Upper lobe of left lung (tissue), 6 donors: ENCODE data around the gene FAM222A. TPM values are rescaled to one million over a fixed set of nuclear protein-coding genes. Genes with fewer than 3 reads are reported as not detected.
A peak's percentile ranks its signal among the peaks of the same experiment; 100 is the strongest.

Experiments used
- ATAC-seq, 2 donors: fragments of 200-7000 bp; cut with Tn5 transposase; one replicate each; pipeline ENCODE4 v1.9.1; 2022; ENCODE audit warnings: mild to moderate bottlenecking in 2 of 2, moderate library complexity in 2 of 2; ENCODE audit not compliant: low FRiP score in 2 of 2
- DNase-seq, 2 donors: peaks; one replicate each; pipeline ENCODE4 v3.0.0-alpha.2; 2019 to 2020
- H3K27ac ChIP-seq, 4 donors: fragments of 200-600 bp; sonication (generic); one replicate each; pipeline ENCODE4 v1.5.1; 2016 to 2019
- H3K27me3 ChIP-seq, 4 donors: fragments of 200-600 bp; sonication (generic); one replicate each; pipeline ENCODE4 v1.5.1; 2017 to 2019
- H3K36me3 ChIP-seq, 4 donors: fragments of 200-600 bp; sonication (generic); one replicate each; pipeline ENCODE4 v1.5.1; 2016 to 2019
- H3K4me1 ChIP-seq, 4 donors: fragments of 200-600 bp; sonication (generic); one replicate each; pipeline ENCODE4 v1.5.1; 2018 to 2019
- H3K4me3 ChIP-seq, 4 donors: fragments of 200-600 bp; sonication (generic); one replicate each; pipeline ENCODE4 v1.5.1; 2017 to 2019; ENCODE audit warnings: mild to moderate bottlenecking in 2 of 4, moderate library complexity in 1 of 4
- H3K9me3 ChIP-seq, 4 donors: fragments of 200-600 bp; sonication (generic); one replicate each; pipeline ENCODE4 v1.5.1; 2018 to 2019
- EP300 ChIP-seq, 4 donors: sonication (generic); formaldehyde crosslinking; IDR thresholded peaks; one replicate each; pipeline ENCODE4 v1.5.1; 2017; ENCODE audit warnings: antibody characterized with exemption in 4 of 4, control low read depth in 2 of 4
- POLR2A ChIP-seq, 4 donors: fragments of 450-650 bp; IDR thresholded peaks; one replicate each; pipeline ENCODE4 v1.5.1; 2016 to 2017; ENCODE audit warnings: antibody characterized with exemption in 4 of 4, mild to moderate bottlenecking in 2 of 4
- POLR2AphosphoS5 ChIP-seq, 2 donors: sonication (generic); formaldehyde crosslinking; IDR thresholded peaks; one replicate each; pipeline ENCODE4 v1.5.1; 2017; ENCODE audit warnings: antibody characterized with exemption in 2 of 2
- WGBS, 2 donors: methylation state at CpG; one replicate each; pipeline ENCODE4 v1.1.5; 2017 to 2018; 5-methylcytosine and 5-hydroxymethylcytosine counted together
- total RNA-seq, 6 donors: library from RNA; depleted of rRNA in 4 of 6; stranded (reverse); fragments of >200 nt in 4 of 6; gene quantifications; one replicate each; pipeline versions ENCODE4 v1.1.0 to v1.2.1, GENCODE V29; 2016 to 2021
- TF ChIP-seq, protein P1 (sequence below), 6 experiments: fragments of 450-650 bp in 4 of 6; fragments of 200-600 bp in 2 of 6; sonication (generic) in 2 of 6; IDR thresholded peaks; one replicate each; pipeline ENCODE4 v1.5.1; 2016 to 2019; ENCODE audit warnings: antibody characterized with exemption in 6 of 6
- donor health status: DM: no; HTN: no; CAD: no; lungs with moderate emphysema.
- donor health status: DM: no; HTN: yes; CAD: no; lungs with severe emphysema.

Gene FAM222A
- total RNA-seq, 6 donors from 2014 or later: 1.0 to 7.3 (median 3.7) TPM

DNA sequence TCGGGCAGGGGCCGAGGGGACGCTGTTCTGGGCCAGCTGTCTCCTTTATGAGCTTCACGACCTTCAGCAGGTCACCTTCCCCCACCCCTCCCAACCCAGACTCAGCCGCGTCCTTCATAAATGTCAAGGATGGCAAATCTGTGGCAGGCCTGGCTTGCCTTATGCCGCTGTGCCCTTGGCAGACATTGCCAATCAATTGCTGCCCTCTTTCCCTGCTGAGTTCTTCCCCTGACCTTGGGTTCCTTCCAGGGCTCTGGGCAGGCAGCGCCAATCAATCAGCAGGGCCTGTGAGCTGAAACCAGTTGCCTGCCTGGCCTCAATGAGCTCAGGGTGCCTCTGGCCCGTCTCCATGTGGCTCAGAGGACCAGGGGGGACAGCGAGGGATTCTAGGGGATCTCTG lies 7.7 kb downstream of the FAM222A start:
- WGBS, 2 donors: 87 to 88% methylated on average over 10 of the region's 10 CpGs
- DNase-seq: no peak
- peak overlapping the region in 2 of 4 donors; percentile 23 to 39 for H3K27ac ChIP-seq
- H3K36me3 ChIP-seq: no peaks in the 10 kb centered on the region
- no peak overlapping the region for H3K4me3 ChIP-seq
- no peak for ATAC-seq
- H3K27me3 ChIP-seq: peaks cover 0 to 4% (median 0%) of the 10 kb centered on the region in 4 donors
- no peaks in the 10 kb centered on the region for H3K9me3 ChIP-seq
- TF ChIP-seq, protein P1, sequence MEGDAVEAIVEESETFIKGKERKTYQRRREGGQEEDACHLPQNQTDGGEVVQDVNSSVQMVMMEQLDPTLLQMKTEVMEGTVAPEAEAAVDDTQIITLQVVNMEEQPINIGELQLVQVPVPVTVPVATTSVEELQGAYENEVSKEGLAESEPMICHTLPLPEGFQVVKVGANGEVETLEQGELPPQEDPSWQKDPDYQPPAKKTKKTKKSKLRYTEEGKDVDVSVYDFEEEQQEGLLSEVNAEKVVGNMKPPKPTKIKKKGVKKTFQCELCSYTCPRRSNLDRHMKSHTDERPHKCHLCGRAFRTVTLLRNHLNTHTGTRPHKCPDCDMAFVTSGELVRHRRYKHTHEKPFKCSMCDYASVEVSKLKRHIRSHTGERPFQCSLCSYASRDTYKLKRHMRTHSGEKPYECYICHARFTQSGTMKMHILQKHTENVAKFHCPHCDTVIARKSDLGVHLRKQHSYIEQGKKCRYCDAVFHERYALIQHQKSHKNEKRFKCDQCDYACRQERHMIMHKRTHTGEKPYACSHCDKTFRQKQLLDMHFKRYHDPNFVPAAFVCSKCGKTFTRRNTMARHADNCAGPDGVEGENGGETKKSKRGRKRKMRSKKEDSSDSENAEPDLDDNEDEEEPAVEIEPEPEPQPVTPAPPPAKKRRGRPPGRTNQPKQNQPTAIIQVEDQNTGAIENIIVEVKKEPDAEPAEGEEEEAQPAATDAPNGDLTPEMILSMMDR (IDR thresholded peaks at IDR 0.05): no peak
- TF ChIP-seq EP300 (IDR thresholded peaks at IDR 0.05) (no peak), POLR2A (IDR thresholded peaks at IDR 0.05) (no peak), POLR2AphosphoS5 (IDR thresholded peaks at IDR 0.05) (no peak)
- H3K4me1 ChIP-seq: peaks cover 13 to 56% (median 32%) of the 10 kb centered on the region in 4 donors

DNA sequence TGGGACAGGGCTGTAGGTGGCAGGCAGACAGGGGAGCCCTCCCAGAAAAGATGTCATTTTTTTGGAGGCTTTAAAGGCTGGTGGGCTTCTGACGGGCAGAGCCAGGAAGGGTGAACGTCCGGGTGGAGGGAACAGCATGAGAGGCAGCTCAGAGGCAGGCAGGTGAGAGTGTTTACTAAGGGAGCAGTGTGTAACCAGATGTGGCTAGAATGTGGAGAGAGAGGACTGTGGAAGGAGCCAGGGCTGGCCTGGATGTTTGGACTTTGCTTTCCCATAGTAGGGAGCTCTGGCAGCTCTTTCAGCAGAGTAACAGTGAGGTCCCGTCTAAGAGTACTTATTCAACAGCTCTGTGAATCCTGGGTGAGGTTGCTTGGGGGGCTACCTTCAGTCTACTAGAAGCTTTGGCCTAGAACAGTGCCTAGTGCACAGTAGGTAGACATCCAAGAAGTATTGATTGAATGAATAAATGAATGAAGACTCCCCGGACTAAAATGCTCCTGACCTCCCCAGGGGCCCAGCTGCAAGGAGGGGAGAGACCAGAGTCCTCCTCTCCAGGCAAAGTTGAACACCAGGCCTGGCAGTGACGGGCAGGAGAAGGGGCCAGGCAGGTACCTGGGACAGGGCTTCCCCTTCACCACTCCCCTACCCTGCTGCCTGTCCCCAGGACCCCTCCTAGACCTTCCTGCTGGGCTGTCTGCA lies 8.5 kb downstream of the FAM222A start:
- ATAC-seq: no peak
- 85 to 89% methylated on average over 6 of the region's 6 CpGs for WGBS, 2 donors
- peaks cover 13 to 50% (median 32%) of the 10 kb centered on the region in 4 donors for H3K4me1 ChIP-seq

DNA sequence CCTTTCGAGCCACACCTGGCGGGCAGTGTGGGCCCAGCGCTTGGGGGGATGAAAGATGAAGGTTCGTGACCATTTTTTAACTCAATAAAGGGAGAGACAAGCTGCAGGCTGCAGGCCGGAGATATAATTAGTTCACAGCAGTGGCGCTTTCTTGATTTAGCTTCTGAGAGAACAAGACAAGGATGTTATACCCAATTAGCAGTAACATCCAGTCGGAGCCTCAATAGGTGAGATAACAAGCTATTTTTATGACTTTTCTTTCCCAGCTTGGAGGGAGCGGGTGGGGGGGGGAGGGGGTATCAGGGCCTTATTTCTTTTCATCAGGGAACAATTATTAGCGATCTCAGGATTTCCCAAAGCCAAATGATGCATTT lies 9.1 kb downstream of the FAM222A start:
- Histone ChIP-seq H3K27me3 (peaks cover 0 to 4% (median 0%) of the 10 kb centered on the region in 4 donors), H3K36me3 (no peaks in the 10 kb centered on the region), H3K9me3 (no peaks in the 10 kb centered on the region), H3K27ac (no peak overlapping the region), H3K4me3 (no peak overlapping the region), H3K4me1 (peaks cover 13 to 50% (median 32%) of the 10 kb centered on the region in 4 donors)
- DNase-seq (no peak), ATAC-seq (no peak)
- TF ChIP-seq POLR2AphosphoS5 (IDR thresholded peaks at IDR 0.05) (no peak), POLR2A (IDR thresholded peaks at IDR 0.05) (no peak), EP300 (IDR thresholded peaks at IDR 0.05) (no peak)
- TF ChIP-seq, protein P1 (IDR thresholded peaks at IDR 0.05): no peak
- WGBS, 2 donors: 85 to 87% methylated on average over 9 of the region's 9 CpGs

More for the DNA sequence above, 8.5 kb downstream of the FAM222A start:
- Histone ChIP-seq H3K4me3 (no peak overlapping the region), H3K36me3 (no peaks in the 10 kb centered on the region), H3K27ac (no peak overlapping the region), H3K9me3 (no peaks in the 10 kb centered on the region), H3K27me3 (peaks cover 0 to 4% (median 0%) of the 10 kb centered on the region in 4 donors)
- DNase-seq: no peak
- no peak for TF ChIP-seq POLR2AphosphoS5 (IDR thresholded peaks at IDR 0.05)
- TF ChIP-seq EP300 (IDR thresholded peaks at IDR 0.05): no peak
- TF ChIP-seq POLR2A (IDR thresholded peaks at IDR 0.05): no peak
- TF ChIP-seq, protein P1 (IDR thresholded peaks at IDR 0.05): no peak

DNA sequence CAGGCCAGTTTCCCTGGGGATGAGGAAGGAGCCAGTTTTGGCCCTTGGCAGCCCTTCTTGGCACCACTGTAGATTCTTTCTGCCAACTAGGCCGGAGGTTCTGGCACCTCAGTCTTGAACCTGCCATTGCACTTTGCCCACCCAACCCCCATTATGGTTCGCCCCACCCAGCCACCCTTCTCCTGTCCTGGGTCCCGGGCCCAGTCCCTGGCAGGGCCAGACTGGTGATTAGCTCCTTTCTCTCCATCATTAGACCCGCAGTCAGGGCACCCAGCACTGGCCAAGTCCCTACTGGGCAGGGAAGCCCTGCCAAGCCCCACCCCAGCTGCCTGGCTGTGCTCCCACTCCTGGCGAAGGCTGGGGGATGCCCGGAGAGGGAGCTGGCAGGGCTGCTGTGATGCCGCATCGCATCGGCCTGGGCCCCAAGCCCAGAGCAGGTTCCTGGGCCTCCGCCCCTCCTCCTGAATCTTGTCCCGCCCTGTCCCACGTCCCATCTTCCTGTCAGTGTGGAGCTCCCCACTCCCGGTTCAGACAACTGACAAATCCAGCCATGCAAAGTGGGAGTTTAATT lies 9.8 kb downstream of the FAM222A start:
- Histone ChIP-seq H3K4me3 (no peak overlapping the region), H3K27ac (no peak overlapping the region), H3K9me3 (no peaks in the 10 kb centered on the region), H3K4me1 (peaks cover 13 to 46% (median 32%) of the 10 kb centered on the region in 4 donors), H3K36me3 (no peaks in the 10 kb centered on the region), H3K27me3 (peaks cover 0 to 4% (median 0%) of the 10 kb centered on the region in 4 donors)
- WGBS, 2 donors: 59 to 82% methylated on average over 9 to 13 of the region's 13 CpGs
- DNase-seq (peak in 1 of 2 donors; percentile 79), ATAC-seq (no peak)
- TF ChIP-seq POLR2A (IDR thresholded peaks at IDR 0.05): no peak
- TF ChIP-seq, protein P1 (IDR thresholded peaks at IDR 0.05): no peak
- no peak for TF ChIP-seq EP300 (IDR thresholded peaks at IDR 0.05)
- no peak for TF ChIP-seq POLR2AphosphoS5 (IDR thresholded peaks at IDR 0.05)
